Hematopoietic multipotent progenitor cell treated with erythropoietin and hydrocortisone succinate and interleukin-3 and kit ligand, for 15 days (in vitro differentiated cells): Measurements from ENCODE around the gene NAGS.
"Not testable (repeated sequence)": the region's sequence is repeated elsewhere in the genome, so short reads cannot be mapped to it uniquely, and the experiment has no call there.

ENCODE experiments used
- DNase-seq: peaks from one replicate; pipeline ENCODE4 v3.0.0-alpha.2; 2015; ENCODE audit warnings: low spot score

Gene NAGS, protein sequence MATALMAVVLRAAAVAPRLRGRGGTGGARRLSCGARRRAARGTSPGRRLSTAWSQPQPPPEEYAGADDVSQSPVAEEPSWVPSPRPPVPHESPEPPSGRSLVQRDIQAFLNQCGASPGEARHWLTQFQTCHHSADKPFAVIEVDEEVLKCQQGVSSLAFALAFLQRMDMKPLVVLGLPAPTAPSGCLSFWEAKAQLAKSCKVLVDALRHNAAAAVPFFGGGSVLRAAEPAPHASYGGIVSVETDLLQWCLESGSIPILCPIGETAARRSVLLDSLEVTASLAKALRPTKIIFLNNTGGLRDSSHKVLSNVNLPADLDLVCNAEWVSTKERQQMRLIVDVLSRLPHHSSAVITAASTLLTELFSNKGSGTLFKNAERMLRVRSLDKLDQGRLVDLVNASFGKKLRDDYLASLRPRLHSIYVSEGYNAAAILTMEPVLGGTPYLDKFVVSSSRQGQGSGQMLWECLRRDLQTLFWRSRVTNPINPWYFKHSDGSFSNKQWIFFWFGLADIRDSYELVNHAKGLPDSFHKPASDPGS

DNA sequence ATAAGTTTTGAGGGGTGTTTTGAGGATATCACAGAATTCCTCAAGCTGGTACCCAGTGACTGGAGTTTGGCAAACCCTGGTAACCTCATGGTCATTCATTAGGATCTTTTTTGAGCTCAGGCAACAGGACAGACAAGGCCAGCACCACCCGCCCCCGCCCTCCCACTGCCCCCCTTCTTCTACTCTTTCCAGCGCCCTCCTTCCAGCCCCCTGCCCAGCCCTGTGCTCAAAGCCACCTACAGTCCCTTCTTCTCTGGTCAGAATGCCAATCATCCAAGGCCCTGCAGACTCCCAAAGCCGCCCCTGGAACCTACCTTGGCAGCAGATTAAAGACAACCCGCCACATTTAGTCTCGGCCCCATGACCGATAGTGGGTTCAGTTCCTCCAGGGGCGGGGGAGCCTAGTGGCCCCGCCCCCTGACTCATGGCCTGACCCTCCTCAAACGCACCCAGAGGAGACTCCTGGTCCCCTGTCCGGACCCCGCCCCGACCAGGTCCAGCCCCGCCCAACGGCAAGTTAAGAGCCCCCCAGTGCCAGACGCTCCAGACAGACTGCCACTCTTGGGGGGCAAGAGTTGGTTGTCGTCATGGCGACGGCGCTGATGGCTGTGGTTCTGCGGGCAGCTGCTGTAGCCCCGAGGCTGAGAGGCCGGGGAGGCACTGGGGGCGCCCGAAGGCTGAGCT is at the start of gene NAGS:
NAGS (plus strand) TSS at position 546 of the 684 bp plus-strand sequence; CDS start at position 588, 42 bp downstream.
- DNase-seq, result no peak

DNA sequence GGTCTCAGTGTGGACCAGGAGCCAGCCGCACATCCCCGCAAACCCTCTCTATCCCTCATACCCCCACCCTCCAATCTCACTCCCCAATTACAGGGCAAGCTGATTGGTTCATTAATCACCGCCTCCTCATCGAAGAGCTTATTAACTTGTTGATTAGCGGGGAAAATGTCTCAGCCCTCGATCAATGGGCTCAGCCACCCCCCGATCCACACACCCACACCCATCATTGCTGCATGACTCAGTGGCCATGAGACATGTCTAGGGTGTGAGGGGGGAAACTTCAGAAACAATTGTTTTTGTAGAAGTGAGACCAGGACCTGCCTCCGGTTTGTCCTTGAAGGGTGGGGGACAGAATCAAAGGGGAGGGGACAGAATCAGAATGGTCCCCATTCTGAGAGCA is 48.2 kb upstream of the NAGS start:
- no peak for DNase-seq

DNA sequence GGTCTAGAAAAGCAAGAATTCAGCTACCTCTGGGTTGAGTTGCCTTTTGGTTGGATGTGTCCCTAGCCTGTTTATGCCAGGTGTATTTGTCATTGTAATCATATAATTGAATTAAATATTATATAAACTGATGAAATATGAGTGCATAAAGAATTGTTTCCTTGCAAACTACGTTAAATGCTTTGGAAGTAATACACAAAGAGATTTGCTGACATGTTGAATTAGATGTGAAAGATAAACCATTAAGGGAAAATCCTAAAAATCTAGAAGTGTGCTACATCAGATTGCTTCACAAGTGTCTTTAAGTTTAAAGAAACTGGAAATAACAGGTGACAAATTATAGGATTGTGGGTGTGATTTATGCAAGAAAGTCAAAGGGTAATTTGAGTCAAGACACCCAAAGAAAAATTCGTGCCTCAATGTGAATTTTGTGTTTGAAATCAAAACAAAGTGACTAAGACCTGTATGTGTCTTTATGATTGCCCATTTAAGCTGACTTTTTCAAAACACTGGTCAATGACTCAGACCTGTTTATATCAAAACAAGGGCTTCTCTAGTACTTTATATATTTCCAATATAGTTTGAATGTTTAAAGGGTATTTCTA is 45.6 kb upstream of the NAGS start:
- DNase-seq, result no peak

DNA sequence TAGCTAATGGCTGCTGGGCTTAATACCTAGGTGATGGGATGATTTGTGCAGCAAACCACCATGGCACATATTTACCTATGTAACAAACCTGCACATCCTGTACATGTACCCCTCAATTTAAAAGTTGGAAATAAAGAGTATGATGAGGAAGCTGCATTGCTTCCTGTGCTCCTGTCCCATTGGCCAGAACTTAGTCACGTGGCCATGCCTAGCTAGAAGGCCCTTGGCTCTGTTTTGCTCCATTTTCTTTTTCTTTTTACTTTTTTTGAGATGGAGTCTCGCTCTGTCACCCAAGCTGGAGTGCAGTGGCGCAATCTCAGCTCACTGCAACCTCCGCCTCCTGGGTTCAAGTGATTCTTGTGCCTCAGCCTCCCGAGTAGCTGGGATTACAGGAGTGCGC is 43.1 kb upstream of the NAGS start:
- not testable (repeated sequence) for DNase-seq

DNA sequence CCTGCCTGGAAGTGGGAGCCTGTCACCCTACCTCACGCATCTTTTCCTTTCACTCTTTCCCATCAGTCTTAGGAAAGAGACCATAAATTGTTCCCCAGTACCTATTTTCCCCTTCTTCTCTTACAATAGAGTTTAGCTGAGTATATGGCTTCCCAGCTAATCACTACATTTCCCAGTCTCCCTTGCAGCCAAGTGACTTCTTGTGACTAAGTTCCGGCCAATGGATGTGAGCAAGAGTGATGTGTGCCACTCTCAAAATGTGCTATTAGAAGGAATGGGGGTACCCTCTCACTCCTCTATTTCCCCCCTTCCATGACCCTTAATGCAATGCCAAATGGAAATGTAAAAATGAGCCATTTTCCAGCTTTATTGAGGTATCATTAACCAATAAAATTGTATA is 42.5 kb upstream of the NAGS start:
- DNase-seq, result no peak

DNA sequence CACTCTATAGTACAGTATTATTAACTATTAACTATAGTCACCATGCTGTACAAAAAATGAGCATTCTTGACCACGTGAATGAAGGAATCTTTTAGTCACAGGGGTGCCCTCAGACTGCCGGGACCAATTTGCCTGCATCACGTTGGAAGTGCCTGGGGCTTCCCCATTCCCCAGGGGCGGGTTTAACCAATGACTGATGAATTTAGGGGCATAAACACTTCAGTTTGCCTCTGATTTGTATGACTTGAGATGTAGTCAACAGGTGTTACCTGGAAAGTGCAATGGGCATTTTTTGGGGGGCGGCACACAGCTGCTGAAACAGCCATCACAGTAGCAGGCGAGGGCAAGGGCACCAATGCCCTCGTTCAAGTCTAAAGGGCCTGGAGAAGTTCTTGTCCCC is 41.9 kb upstream of the NAGS start:
- no peak for DNase-seq

DNA sequence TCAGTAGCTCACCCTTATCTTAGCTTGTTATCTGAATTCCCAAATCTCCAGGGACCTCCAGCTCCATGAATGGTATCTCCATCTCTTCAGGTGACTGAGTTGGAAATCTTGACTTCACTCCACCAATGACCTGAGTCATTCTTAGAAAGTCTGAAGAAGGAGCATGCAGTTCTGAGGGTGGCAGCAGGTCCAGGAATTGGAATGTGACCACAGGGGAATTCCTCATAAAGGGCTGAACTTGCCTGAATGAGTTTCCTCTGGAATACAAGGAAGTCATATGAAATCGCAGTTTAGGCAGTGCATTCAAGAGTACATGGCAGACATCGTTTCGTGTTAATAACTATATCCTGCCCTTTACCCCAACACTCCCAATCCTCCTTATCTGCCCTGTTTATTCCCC is 38.1 kb upstream of the NAGS start:
- no peak for DNase-seq

DNA sequence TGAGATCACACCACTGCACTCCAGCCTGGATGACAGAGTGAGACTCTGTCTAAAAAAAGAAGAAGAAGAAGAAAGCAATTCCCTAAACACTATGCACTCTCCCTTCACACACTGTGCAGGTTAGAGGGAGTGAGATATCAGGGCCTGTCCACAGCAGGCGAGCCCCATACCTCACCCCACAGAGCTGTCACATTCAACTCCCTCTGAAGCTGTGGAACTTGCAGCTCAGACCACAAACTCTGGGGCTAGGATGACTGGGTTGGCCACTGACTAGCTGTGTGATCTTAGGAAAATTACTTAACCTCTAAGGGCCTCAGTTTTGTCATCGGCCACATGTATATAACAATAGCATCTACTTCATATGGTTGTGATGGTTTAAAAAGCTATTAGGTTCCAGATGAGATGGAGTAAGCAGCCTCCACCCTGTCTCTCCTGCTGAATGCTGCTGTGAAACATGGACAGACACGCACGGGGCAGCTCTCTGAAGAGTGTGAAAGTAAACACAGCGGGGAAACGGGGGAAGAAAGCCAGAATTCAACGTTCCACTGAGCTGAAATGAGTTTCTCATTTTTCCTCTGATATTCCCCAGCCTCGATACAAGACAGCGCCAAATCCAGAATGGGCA is 37.1 kb upstream of the NAGS start:
- DNase-seq, result no peak

DNA sequence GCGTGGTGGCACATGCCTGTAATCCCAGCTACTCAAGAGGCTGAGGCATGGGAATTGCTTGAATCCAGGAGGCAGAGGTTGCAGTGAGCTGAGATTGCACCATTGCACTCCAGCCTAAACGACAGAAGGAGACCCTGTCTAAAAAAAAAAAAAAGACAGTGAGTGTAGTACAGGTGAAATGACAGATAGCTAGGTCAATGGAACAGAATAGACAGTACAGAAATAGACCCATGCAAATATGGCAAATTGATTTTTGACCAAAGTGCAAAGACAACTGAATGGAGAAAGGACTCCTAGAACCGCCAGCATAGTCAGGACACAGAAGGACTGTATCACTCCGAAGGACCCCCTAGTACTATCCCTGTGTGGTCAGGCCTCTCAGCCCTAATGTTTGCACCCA is 34.1 kb upstream of the NAGS start:
- no peak for DNase-seq

DNA sequence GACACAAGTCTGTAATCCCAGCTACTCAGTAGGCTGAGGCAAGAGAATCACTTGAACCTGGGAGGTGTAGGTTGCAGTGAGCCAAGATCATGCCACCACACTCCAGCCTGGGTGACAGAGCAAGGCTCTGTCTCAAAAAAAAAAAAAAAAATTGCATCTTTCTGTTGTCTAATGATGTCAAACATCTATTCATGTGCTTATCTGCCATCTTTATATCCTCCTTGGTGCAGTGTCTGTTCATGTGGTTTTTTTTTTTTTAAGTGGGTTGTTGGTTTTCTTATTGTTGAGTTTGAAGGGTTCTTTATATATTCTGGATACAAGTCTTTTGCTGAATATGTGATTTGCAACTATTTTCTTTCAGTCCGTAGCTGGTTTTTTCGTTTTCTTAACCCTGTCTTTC is 33.0 kb upstream of the NAGS start:
- DNase-seq, result not testable (repeated sequence)

DNA sequence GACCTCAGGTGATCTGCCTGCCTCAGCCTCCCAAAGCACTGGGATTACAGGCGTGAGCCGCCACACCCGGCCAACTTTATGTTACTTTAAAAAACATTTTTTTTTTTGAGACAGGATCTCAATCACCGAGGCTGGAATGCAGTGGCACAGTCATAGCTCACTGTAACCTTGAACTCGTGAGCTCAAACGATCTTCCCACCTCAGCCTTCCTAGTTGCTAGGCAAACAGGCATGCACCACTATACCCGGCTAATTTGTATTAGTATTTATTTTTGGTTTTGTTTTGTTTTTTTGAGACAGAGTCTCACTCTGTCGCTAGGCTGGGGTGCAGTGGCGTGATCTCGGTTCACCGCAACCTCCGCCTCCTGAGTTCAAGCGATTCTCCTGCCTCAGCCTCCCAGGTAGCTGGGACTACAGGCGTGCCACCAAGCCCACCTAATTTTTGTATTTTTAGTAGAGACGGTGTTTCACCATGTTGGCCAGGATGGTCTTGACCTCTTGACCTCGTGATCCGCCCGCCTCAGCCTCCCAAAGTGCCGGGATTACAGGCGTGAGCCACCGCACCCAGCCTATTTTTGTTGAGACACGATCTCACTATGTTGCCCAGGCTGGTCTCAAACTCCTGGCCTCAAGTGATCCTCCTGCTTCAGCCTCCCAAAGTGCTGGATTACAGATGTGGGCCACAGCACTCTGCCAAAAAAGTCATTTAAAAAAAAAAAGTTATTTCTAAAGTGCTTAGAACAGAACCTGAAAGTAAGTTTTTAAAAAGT is 31.8 kb upstream of the NAGS start:
- not testable (repeated sequence) for DNase-seq

DNA sequence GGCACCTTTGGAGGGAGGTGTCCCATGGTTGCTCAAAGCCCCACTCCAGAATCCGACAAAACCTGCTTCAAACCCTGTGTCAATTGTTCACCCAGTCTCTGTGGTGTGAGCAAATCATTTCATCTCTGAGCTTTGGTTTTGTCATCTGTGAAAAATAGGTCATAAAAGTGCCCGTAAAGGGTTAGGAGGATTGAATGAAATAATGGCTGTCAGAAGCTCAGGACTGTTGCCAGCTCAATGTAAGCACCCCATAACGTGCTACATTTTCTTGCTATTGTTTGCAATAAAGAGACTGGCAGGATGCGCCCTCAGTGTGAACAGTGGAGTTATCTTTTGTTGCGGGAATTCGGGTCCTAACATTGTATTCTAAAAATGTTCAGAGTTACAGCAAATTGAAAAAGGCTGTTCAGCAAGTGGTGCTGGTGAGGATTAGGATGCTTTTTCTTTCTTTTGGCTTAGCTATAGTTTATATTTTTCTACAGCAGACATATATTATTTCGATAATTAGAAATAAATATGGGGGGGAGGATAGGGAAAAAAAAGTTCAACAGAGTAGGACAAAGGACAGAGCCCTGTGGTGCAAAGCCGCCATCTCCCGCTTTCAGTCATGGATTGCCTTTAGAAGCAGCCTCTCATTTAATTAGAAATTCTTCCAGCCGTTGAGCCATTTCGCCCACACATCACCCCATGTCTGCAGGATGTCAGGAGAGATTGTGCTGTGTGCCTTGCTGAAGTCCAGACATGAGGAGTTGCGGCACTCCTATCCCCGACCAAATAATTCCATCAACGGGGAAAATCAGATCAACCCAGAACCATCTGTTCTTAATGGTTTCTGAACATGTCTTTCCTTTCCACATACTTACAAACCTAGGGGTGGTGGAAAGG is 29.8 kb upstream of the NAGS start:
- no peak for DNase-seq

DNA sequence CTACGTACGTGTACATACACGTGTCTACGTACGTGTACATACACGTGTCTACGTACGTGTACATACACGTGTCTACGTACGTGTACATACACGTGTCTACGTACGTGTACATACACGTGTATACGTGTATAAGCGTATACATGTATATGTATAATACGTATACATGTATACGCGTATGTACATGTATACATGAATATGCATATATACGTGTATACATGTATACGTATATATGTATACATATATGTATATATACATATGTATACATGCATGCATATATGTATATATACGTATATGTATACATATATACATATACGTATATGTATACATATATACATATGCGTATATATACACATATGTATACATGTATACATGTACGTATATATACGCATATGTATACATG is 28.5 kb upstream of the NAGS start:
- DNase-seq, result no peak

DNA sequence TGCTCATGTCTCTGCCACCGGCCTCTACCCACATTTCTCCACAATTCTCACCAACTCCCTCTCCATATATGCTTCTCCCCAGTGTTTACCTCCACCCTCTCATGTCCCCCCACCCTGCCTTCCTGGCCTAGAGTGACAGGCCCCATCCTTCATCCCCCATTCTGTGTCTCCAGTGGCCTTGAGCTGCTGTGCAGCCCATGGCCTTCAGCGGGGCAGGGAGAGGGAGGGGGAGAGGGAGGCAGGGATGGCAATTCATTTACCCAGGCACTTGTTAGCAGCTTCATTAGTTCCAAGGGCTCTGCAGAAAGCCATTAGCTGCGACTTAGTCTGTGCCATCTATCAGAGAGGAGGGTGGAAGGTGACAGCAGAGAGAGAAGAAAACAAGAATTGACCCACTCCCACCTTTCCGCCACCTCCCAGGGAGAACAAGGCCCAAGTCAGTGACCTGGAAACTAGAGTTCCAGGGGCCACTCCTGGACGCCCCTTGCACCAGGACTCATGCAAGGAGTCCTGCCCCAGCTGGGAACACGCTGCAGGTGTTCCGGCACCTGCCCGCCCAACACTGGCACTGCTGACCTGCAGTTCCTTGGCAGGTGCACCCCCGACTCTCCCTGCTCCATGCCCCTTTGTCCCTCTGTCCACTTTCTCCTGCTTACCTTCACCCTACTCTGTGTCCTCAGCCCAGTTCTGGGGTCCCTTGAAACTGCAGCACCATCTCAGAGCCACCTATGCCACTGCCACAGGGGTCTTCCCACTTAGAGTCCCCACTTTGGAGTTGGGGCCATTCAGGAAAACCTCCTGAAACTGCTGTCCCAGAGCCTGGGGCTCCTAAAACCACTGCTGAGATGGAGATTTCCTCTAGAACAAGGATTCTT is 27.2 kb upstream of the NAGS start:
- no peak for DNase-seq

DNA sequence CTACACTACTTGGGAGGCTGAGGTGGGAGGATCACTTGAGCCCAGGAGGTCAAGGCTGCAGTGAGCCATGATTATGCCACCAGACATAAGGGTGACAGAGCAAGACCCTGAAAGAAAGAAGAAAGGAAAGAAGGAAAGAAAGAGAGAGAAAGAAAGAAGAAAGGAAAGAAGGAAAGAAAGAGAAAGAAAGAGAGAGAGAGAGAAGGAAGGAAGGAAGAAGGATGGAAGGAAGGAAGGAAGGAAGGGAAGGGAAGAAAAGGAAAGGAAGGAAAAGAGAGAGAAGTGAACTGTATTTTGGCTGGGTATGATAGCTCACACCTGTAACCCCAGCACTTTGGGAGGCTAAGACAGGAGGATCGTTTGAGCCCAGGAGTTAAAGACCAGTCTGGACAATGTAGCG is 26.3 kb upstream of the NAGS start:
- no peak for DNase-seq

DNA sequence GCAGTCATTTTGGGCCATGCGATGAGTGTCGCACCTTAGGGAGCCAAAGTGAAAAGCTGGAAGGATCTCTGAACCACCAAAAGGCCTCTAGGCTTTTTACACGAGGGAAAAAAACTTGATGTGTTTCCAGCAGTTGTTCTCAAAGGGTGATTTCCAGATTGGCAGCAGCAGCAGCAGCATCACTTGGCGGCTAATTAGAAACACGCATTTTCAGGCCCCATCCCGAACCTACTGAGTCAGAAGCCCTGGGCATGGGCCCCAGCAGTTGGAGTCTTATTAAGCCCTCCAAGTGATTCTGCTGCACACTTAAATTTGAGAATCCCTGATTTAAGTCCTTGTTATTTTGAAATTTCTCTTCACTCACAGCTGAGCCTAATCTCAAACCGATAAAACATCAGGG is 25.4 kb upstream of the NAGS start:
- no peak for DNase-seq

DNA sequence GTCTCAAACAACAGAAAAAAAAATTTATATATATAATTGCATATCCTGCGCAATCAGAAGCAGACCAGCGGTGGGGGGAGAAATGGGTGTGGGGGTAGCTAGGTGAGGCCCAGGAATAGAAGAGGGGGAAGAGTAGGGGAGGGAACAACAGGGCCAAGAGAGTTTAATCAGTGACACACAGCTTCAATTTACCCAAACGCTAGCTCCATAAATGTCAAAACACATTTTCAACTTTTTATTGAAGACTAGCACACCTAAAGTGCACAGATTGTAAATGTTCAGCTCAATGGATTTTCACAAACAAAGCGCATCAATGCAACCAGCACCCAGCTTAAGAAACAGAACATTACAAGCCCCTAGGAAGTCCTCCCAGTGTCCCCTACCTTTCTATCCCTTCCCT is 24.8 kb upstream of the NAGS start:
- DNase-seq, result no peak

DNA sequence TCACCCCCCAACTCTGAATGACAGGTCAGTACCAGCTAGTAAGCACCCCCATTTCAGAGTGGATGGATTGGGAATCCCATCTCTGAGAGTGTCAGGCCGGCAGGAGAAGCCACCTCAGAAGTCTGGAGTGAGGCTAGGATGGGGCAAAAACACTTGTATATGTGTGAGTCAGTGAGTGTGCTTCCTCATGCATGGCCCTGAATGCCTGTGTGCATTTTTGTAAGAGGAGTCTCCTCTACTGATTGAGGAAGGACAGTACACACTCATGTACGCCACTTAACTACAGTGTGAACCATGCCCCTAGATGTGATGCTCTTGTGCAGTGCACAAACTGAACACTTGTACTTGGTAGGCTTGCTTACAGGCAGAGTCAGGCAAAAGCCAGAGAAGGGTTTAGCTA is 22.3 kb upstream of the NAGS start:
- DNase-seq, result no peak

DNA sequence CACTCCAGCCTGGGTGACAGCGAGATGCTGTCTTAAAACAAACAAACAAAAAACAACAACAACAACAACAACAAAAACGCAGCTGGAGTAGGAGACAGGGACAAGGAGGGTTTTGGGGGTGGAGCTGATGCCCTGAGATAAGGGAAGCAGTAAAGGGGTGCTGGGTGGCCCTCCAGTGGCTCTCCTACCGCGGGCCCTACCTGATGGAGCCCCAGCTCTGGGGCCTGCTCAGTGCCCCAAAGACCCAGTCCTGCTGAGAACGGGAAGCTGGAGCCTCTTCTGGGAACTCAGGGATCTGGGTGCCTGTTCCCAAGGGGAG is 21.3 kb upstream of the NAGS start:
- DNase-seq, result no peak
